Retinal pigment epithelial cell (primary cell): ENCODE data around the gene PIEZO2.

Source experiments
- DNase-seq: peaks from one replicate; pipeline ENCODE4 v3.0.0-alpha.2; 2010; ENCODE audit warnings: low read depth
- H3K4me3 ChIP-seq: 2 replicates; pipeline ENCODE4 v1.5.1; 2011; ENCODE audit warnings: mild to moderate bottlenecking, low read length, control low read depth, moderate library complexity
- CTCF ChIP-seq: conservative IDR thresholded peaks from 2 replicates; pipeline ENCODE4 v1.5.1; 2011; ENCODE audit warnings: low read depth, low read length, control low read depth, inconsistent platforms

PIEZO2 gene

GRCh38 chr18:11021477-11021876, 127.9 kb downstream of the PIEZO2 start:
- DNase-seq: no peak
- H3K4me3 ChIP-seq: no peak overlapping the region
- TF ChIP-seq CTCF: no peak

GRCh38 chr18:11020877-11021414, 128.4 kb downstream of the PIEZO2 start:
- no peak for TF ChIP-seq CTCF
- H3K4me3 ChIP-seq: no peak overlapping the region
- DNase-seq: no peak

GRCh38 chr18:11020161-11020853, 129.1 kb downstream of the PIEZO2 start:
- no peak for TF ChIP-seq CTCF
- H3K4me3 ChIP-seq: no peak overlapping the region
- no peak for DNase-seq

- TF ChIP-seq CTCF: no peak
- no peak for DNase-seq
- no peak overlapping the region for H3K4me3 ChIP-seq
Observed at GRCh38 chr18:11019295-11020105, 129.9 kb downstream of the PIEZO2 start.

GRCh38 chr18:11009869-11010268, 139.5 kb downstream of the PIEZO2 start:
- no peak for DNase-seq
- TF ChIP-seq CTCF: no peak
- H3K4me3 ChIP-seq: no peak overlapping the region

GRCh38 chr18:11009147-11009546, 140.2 kb downstream of the PIEZO2 start:
- DNase-seq: no peak
- TF ChIP-seq CTCF: no peak
- no peak overlapping the region for H3K4me3 ChIP-seq

GRCh38 chr18:11008505-11008904, 140.9 kb downstream of the PIEZO2 start:
- DNase-seq: no peak
- no peak overlapping the region for H3K4me3 ChIP-seq
- no peak for TF ChIP-seq CTCF
